ENCODE data around the gene MYO5C. TPM values are rescaled to one million over a fixed set of nuclear protein-coding genes. Genes with fewer than 3 reads are reported as not detected.
"Not testable (repeated sequence)": the region's sequence is repeated elsewhere in the genome, so short reads cannot be mapped to it uniquely, and the experiment has no call there.

The MYO5C gene
- total RNA-seq, 2 donors from 2014 or later: 3.0 to 18.4 TPM

GRCh38 chr15:52243697-52244555 is 51.7 kb downstream of the MYO5C start:
- ATAC-seq (ENCODE audit: insufficient number of reproducible peaks, low FRiP score, low read depth) (no peak), DNase-seq (ENCODE audit: low spot score) (no peak)
- Histone ChIP-seq H3K4me1 (ENCODE audit: control insufficient read depth in 1 of 2, low read depth in 2 of 2) (no peaks in the 10 kb centered on the region), H3K9me3 (no peaks in the 10 kb centered on the region), H3K27ac (no peak overlapping the region), H3K36me3 (no peaks in the 10 kb centered on the region), H3K4me3 (no peak overlapping the region), H3K27me3 (replicated peaks; ENCODE audit: insufficient read depth) (no peaks in the 10 kb centered on the region)
- TF ChIP-seq CTCF (IDR thresholded peaks at IDR 0.05): no peak

GRCh38 chr15:52243286-52243685 is 52.3 kb downstream of the MYO5C start:
- DNase-seq (ENCODE audit: low spot score) (no peak), ATAC-seq (ENCODE audit: insufficient number of reproducible peaks, low FRiP score, low read depth) (no peak)
- H3K4me3 ChIP-seq: no peak overlapping the region

GRCh38 chr15:52241489-52241888 is 54.1 kb downstream of the MYO5C start:
- DNase-seq (ENCODE audit: low spot score) (no peak), ATAC-seq (ENCODE audit: insufficient number of reproducible peaks, low FRiP score, low read depth) (no peak)
- Histone ChIP-seq H3K4me1 (ENCODE audit: control insufficient read depth in 1 of 2, low read depth in 2 of 2) (no peaks in the 10 kb centered on the region), H3K27me3 (replicated peaks; ENCODE audit: insufficient read depth) (no peaks in the 10 kb centered on the region), H3K9me3 (no peaks in the 10 kb centered on the region), H3K4me3 (no peak overlapping the region), H3K27ac (no peak overlapping the region), H3K36me3 (no peaks in the 10 kb centered on the region)
- no peak for TF ChIP-seq CTCF (IDR thresholded peaks at IDR 0.05)

More at GRCh38 chr15:52243286-52243685, 52.3 kb downstream of the MYO5C start:
- no peaks in the 10 kb centered on the region for H3K27me3 ChIP-seq (replicated peaks; ENCODE audit: insufficient read depth)
- H3K9me3 ChIP-seq: no peaks in the 10 kb centered on the region
- H3K4me1 ChIP-seq (ENCODE audit: control insufficient read depth in 1 of 2, low read depth in 2 of 2): no peaks in the 10 kb centered on the region
- no peaks in the 10 kb centered on the region for H3K36me3 ChIP-seq
- H3K27ac ChIP-seq: no peak overlapping the region
- TF ChIP-seq CTCF (IDR thresholded peaks at IDR 0.05): no peak

- ATAC-seq (ENCODE audit: insufficient number of reproducible peaks, low FRiP score, low read depth) (no peak), DNase-seq (ENCODE audit: low spot score) (no peak)
- H3K27me3 ChIP-seq (replicated peaks; ENCODE audit: insufficient read depth): no peaks in the 10 kb centered on the region
- no peak overlapping the region for H3K27ac ChIP-seq
- H3K4me1 ChIP-seq (ENCODE audit: control insufficient read depth in 1 of 2, low read depth in 2 of 2): no peaks in the 10 kb centered on the region
- H3K4me3 ChIP-seq: no peak overlapping the region
- TF ChIP-seq CTCF (IDR thresholded peaks at IDR 0.05): no peak
- H3K9me3 ChIP-seq: no peaks in the 10 kb centered on the region
- no peaks in the 10 kb centered on the region for H3K36me3 ChIP-seq
Observed at GRCh38 chr15:52240166-52240565, 55.4 kb downstream of the MYO5C start.

- H3K36me3 ChIP-seq; H3K4me3 ChIP-seq; ATAC-seq (ENCODE audit: insufficient number of reproducible peaks, low FRiP score, low read depth); DNase-seq (ENCODE audit: low spot score); H3K4me1 ChIP-seq (ENCODE audit: control insufficient read depth in 1 of 2, low read depth in 2 of 2); H3K27ac ChIP-seq; H3K9me3 ChIP-seq; H3K27me3 ChIP-seq (replicated peaks; ENCODE audit: insufficient read depth): not testable (repeated sequence)
Observed at GRCh38 chr15:52238989-52239525, 56.5 kb downstream of the MYO5C start.

Measured in thoracic aorta (tissue), 2 donors.